Hematopoietic multipotent progenitor cell treated with erythropoietin and hydrocortisone succinate and interleukin-3 and kit ligand, for 4 days (in vitro differentiated cells): Measurements from ENCODE around the gene PSMD1.
"Not testable (repeated sequence)": the region's sequence is repeated elsewhere in the genome, so short reads cannot be mapped to it uniquely, and the experiment has no call there.

Experiments used
- DNase-seq: peaks from one replicate; pipeline ENCODE4 v3.0.0-alpha.2; 2015

Gene PSMD1

DNA sequence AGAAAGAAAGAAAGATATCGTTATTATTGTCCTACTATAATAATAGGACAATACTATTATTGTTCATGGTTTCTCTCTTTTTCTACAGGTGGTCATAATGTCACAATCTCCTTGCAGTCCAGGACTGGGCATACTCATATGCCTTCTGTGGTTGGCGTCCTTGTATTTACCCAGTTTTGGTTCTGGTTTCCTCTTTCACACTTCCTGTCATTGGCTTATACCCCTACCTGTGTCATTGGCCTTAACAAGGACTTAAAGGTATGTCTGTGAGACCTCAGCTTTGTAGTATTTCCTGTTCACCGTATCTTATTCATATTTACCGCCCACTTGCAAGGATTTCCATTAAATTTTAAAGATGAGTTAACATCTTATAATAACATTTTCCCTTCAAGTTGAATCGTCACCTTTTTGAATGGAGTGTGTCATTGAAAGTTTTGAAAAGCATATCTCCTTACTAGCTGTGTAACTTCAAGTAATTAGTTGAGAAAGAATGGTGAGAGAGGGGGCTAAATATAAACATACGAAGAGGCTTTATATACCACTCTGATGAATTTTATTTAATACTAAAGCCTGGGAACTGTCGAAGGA lies 104.7 kb downstream of the PSMD1 start:
- DNase-seq, result no peak

DNA sequence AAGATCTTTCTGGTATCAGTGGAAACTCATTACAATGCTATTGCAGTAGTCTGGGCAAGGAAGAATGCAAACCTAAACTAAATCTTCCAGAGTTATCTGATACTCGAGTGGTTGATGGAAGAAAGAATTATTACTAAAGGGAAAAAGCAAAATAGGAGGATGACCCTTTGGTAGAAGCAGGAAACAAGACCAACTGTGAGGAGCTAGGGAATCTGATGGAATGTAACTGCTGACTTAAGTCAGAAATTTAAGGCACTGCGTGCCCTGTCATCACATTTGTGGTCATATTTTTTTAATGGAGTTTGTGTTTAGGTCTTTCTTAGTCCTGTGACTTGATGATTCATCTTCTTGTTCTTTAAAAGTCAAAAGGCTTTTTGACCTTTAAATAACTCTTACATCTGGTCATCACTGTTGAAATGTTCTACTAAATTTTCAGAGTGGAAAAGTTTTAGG lies 105.2 kb downstream of the PSMD1 start:
- no peak for DNase-seq

DNA sequence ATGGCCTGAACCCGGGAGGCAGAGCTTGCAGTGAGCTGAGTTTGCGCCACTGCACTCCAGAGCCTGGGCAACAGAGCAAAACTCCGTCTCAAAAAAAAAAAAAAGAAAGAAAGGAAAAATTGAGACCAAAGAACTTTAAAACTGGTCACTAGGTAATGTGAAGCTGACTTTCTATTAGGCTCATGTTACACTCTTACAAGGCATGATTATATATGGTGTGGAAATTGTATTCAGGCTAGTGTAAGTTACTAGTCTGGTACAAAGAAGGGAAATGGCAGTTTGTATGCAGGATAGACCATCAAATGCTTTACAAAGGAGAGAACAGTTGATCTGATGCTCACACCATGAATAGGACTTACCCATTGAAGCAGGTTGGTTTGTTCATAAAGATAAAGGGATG lies 106.3 kb downstream of the PSMD1 start:
- DNase-seq, result no peak

DNA sequence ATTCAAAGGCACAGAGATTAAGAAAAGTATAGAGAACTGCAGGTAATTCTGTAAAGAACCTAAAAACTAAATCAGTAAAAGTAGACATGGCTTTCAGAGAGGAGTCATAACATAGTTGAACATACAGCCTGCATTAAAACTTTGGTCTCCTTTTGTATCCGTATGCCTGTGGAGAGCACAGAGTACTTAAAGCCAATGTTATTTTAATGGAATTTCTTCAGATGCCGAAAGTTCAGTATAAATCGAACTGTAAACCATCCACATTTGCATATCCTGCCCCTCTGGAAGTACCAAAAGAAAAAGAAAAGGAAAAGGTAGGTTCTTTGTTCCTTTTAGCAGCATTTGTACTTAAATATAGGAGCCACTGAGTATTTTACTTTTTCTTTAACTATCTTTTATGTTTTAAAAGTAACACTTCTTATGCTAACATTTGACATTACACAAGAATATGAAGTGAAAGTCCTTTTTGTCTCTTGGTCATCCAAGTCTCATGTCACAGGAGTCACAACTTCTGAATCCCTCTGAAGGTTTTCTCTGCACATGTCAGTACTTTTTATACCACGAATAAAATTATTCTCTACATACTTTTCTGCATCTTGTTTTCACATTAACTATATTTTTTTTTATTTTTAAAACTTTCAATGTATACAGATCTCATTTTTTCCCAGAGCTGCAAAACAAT lies 106.9 kb downstream of the PSMD1 start:
- no peak for DNase-seq

GRCh38 chr2:231167745-231168459 lies 111.2 kb downstream of the PSMD1 start:
- no peak for DNase-seq

GRCh38 chr2:231168460-231169139 lies 111.9 kb downstream of the PSMD1 start:
- peak; percentile 24 for DNase-seq

- no peak for DNase-seq
Observed at GRCh38 chr2:231169488-231169887, 112.8 kb downstream of the PSMD1 start.

DNA sequence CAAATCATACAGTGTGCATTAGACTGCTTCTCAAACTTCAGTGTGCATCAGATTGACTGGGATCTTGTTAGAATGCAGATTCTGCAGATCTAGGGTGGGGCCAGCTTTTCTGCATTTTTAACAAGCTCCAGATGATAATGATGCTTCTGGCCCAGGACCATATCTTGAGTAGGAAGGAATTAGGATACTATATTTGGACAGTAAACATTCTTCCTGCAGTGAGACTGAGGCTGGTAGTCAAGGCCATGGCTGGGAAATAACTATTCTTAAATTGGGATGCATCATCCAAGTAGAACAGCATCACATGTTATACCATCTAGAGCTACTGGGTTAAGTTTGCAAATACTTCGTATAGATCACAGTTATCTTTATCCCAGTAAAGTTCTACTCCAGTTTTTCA lies 113.4 kb downstream of the PSMD1 start:
- no peak for DNase-seq

DNA sequence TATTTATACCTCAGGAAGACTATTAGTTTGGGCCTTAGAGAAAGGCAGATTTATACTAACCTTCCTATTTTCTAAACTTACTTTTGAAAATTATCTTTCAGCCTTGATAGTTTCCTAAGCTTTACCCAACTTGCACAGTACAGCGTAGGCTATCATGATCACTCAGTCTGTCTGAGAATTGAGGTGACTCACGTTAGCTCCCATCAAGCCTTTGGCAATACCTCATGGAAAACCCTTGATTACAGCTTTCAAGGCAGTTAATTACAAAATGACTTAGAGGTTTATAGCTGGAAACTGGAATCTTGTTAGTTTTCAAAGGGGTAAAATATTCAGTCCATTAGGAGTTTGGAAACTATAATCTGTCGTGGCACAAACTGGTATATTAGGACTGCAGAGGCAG lies 115.4 kb downstream of the PSMD1 start:
- DNase-seq, result no peak

DNA sequence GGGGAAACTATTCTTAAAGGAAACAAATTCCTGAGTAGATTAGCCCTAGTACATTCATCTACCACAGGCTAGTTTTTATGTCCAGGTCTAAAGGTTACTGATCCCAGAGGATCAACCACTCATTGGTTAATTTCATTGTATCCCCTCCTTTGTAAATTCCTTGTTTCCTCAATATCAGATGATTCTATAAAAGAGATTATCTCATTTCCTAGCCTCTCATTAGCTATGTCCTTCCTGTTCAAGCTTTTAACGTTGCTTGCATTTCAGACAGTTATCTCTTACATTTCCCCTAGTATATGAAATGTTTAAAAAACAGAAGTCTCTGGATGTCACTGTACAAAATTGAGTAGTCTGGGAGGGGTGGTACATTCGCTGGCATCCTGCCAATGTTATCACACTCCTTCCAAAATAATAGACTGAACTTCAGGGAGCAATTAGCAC lies 117.6 kb downstream of the PSMD1 start:
- DNase-seq, result peak; percentile 46

GRCh38 chr2:231176066-231176465 lies 119.4 kb downstream of the PSMD1 start:
- peak; percentile 71 for DNase-seq

GRCh38 chr2:231177156-231178025 lies 120.7 kb downstream of the PSMD1 start:
- no peak for DNase-seq

DNA sequence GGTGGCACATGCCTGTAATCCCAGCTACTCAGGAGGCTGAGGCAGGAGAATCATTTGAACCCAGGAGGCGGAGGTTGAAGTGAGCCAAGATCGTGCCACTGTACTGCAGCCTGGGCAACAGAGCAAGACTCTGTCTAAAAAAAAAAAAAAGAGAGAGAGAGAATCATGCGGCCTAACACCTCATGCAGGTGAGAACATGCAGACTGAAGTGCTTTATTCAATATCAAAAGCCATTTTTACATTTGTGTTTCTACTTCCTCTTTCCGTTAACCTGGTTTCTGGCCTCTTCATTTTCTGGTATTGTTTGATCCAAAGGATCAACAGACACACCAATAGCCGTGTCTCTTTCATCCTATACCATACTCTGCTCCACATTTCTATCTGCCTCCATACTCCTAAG lies 122.1 kb downstream of the PSMD1 start:
- not testable (repeated sequence) for DNase-seq

- peak; percentile 76 for DNase-seq
Observed at GRCh38 chr2:231181860-231182512, 125.3 kb downstream of the PSMD1 start.

DNA sequence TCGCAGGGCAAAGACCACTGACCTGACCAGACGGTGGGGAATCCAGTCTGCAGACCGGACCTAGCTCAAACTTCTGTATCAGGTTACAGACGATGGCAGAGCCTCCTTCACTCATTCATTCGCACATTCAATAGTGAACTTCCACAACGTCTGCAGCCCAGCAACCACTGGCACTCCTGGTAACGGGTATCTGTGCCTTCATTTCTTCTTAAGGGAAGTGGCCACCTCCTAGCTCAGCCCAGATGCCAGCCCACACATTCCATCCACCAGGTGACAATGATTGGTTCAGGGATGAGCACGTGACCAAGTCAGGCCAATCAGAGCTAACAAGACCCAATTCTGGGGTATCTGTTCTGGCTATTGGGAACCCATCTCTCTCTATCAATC lies 125.8 kb downstream of the PSMD1 start:
- DNase-seq, result peak; percentile 30

GRCh38 chr2:231183851-231184250 lies 127.2 kb downstream of the PSMD1 start:
- no peak for DNase-seq

- DNase-seq, result no peak
Observed at GRCh38 chr2:231184319-231184718, 127.7 kb downstream of the PSMD1 start.

- DNase-seq, result no peak
Observed at GRCh38 chr2:231185050-231185725, 128.5 kb downstream of the PSMD1 start.

- no peak for DNase-seq
Observed at GRCh38 chr2:231185886-231186285, 129.2 kb downstream of the PSMD1 start.

DNA sequence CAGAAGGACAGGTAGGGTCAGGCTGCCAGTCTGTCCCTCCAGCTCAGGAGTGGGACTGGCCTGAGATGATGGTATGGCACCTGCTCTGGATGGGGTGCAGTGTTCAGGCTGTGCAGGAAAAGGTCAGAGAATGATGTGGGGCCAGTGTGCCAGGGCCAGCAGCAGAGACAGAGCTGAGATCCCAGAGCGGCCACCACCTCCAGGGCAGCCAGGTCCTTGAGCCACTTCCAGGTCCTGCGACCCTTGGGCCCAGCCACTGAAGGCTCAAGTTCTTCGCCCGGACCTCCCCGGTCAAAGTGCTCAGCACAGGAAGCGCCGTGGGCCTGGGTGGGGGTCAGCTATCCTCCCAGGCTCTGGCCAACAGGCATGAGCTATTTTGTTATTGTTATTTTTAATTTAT lies 129.7 kb downstream of the PSMD1 start:
- DNase-seq, result no peak

DNA sequence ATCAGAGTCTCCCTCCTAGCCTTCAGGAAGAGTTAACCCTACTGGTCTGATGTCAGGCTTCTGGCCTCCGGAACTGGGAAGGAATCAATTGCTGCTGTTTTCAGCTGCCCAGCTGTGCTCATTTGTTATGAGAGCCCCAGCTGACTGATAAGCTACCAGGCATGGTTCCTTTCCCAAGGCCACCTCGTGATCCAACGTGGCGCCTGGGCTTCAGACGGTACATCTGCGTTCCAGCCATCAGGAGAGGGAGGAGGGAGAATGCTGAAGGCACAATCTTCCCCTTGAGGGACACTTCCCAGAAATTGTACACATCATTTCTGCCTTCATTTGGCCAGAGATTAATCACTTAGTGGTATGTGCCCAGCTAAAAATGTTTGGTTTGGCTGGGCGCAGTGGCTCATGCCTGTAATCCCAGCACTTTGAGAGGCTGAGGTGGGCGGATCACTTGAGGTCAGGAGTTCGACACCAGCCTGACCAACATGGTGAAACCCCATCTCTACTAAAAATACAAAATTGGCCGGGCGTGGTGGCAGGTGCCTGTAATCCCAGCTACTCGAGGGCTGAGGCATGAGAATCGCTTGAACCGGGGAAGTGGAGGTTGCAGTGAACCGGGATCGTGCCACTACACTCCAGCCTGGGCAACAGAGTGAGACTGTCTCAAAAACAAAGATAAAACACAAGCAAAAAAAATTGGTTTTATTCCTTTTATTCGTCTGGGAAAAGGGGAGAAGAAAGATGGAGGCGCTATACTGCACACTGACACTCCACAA lies 131.3 kb downstream of the PSMD1 start:
- DNase-seq, result no peak
